GM12801 (cell line): ENCODE results near the gene PPP1R3D.

ENCODE experiments used
- TF ChIP-seq, protein P1 (sequence below): IDR thresholded peaks from one replicate; pipeline ENCODE4 v1.5.1; 2011; ENCODE audit warnings: control low read depth; ENCODE audit not compliant: insufficient read length; ENCODE audit errors: extremely low read depth

The PPP1R3D gene

DNA sequence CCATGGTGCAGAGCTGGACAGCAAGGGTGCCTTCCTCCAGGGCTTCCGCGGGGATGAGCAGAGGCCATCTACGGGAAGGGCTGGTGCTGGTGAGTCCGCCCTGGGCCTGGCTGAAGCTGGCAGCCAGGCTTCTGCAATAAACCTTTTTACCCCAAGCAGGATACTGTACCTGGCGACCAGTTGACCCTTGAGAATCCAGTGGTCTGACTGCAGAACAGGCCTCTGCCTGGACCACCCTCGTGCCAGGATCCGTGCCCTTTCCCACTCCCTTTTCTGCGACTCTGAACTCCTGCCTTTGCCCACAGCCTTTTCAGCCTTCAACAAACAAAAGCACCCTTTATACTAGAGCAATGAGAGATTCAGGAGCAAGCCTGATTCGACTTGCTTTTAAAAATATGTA, 37.0 kb upstream of the PPP1R3D start:
- TF ChIP-seq, protein P1, sequence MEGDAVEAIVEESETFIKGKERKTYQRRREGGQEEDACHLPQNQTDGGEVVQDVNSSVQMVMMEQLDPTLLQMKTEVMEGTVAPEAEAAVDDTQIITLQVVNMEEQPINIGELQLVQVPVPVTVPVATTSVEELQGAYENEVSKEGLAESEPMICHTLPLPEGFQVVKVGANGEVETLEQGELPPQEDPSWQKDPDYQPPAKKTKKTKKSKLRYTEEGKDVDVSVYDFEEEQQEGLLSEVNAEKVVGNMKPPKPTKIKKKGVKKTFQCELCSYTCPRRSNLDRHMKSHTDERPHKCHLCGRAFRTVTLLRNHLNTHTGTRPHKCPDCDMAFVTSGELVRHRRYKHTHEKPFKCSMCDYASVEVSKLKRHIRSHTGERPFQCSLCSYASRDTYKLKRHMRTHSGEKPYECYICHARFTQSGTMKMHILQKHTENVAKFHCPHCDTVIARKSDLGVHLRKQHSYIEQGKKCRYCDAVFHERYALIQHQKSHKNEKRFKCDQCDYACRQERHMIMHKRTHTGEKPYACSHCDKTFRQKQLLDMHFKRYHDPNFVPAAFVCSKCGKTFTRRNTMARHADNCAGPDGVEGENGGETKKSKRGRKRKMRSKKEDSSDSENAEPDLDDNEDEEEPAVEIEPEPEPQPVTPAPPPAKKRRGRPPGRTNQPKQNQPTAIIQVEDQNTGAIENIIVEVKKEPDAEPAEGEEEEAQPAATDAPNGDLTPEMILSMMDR, result no peak

DNA sequence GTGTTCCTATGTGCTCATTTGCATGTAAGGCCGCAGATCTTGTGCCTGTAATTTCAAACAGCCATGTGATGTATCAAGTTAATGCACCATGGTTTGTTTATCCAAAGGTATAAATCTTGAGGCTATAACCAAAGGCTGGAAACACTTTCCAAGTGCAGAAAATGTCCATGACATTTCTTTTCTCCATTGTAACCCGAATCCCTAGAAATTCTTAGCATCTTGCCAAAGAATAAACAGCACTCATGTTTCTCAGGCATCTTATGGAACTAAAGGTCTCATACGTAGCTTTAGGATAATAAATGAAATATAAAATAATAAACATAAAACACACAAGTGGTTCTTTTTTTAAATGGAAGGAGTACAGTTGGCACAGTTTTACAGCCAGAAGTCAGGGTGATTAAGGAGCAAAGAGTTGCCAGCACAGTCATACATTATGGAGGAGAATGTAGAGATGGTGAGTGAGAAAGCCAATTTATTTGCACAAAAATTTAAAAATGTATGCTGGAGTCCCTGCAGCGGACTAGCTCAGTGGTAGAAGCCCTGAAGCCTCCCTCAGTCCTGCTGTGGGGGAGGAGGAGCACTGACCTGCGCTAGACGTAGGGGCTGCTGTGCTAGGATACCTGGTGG, 36.2 kb upstream of the PPP1R3D start:
- TF ChIP-seq, protein P1, result no peak

DNA sequence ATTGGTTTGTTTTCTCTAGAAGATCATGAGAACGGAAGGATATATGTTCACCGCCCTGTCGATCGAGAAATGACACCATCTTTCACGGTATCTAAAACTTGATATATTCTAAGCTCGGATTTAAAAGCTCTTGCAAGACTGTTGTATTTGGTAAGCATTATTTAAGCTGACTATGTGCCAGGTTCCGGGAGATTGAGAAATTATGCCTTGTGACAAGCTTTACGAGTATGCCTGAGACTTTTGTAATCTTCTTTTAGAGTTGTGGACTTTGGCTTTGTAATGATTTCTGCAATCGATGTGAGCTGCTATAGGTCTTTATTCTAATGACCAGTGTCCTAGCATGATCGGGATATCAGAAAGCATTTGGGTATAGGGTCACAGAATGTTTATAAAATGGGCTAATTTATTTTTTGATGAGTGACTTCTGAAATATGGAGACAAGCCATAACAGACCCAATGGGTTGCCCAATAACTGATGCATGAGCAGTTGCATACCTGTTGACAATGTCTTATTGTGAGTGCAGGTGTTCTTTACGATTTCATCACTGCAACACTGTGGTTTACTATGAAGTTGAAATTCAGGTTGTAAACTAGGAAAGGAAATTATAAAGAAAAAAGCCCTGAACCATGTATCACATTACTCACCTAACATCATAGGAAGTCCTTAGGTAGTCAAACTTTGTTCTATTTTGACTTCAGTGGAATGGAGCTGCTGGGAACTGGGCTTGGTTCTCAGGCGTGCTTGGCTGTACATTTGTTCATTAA, 32.1 kb upstream of the PPP1R3D start:
- TF ChIP-seq, protein P1, result no peak

DNA sequence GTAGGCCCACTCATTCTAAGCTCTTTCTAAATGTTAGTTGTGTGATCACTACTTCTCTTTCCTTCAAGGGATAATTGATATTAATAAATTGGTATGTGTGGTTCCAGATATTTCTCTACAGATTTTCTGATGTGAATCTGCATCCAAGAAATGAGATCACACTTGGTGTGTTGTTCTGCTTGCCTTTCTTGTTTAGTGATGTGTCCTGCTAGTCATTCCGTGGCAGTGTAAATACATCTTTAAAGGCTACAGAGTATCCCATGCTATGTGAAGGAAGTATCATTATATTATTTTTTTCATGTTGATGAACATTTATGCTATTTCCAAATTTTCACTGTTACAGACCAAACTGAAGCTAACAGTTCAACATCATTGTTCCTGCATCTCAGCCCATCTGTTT, 31.3 kb upstream of the PPP1R3D start:
- TF ChIP-seq, protein P1, result no peak

DNA sequence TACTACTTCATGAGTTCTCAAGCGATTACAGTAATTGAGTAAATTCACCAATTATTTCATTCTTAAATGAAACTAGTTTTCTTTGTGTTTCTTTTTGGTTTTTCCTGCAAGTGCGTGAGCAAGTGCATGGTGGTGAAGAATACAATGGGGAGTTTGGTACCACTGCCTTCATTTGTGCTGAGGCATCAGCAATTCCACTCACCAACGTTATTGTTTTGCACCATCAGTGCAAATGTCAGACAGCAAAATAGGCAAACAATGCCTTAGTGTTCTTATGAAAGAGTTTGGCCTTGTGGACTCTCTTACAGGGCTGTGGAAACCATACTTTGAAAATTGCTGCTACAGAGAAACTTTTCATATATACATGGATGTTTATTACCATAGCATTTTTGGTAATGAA, 26.3 kb upstream of the PPP1R3D start:
- TF ChIP-seq, protein P1, result no peak

DNA sequence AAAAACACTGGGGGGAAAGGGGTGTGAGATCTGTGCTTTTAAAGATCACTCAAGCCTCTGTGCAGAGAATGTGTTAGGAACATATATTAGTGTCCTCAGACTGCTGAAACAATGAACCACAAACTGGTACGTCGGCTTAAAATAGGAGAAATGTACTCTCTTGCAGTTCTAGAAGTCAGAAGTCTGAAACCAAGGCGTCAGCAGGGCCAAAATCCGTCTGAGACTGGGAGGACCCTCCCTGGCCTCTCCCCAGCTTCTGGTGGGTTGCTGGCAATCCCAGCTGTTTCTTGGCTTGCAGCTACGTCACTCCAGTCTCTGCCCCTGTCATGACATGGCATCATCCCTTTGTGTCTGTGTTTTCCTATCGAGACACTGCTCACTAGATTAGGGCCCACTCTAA, 22.1 kb upstream of the PPP1R3D start:
- TF ChIP-seq, protein P1, result no peak

DNA sequence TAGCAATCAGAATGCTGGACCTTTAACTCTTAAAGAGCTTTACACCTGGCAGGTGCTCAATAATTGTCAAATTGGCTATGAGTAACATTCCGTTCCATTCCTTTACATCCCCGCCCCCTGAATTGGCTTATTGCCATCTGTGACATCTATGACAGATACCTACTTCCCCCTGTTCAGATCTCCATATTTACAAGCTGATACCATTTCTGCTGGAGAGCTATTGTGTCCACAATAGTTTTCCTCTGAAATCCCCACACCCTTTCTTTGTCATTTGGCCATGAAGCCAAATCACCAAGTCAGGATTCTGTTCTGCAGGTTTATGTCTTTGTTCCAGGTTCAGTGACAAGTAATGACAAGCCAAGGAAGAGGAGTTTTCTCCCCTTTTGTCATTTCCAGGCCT, 21.3 kb upstream of the PPP1R3D start:
- TF ChIP-seq, protein P1, result no peak
